Measurements from ENCODE around the gene NHLRC4.
A peak's percentile ranks its signal among the peaks of the same experiment; 100 is the strongest.

DNA sequence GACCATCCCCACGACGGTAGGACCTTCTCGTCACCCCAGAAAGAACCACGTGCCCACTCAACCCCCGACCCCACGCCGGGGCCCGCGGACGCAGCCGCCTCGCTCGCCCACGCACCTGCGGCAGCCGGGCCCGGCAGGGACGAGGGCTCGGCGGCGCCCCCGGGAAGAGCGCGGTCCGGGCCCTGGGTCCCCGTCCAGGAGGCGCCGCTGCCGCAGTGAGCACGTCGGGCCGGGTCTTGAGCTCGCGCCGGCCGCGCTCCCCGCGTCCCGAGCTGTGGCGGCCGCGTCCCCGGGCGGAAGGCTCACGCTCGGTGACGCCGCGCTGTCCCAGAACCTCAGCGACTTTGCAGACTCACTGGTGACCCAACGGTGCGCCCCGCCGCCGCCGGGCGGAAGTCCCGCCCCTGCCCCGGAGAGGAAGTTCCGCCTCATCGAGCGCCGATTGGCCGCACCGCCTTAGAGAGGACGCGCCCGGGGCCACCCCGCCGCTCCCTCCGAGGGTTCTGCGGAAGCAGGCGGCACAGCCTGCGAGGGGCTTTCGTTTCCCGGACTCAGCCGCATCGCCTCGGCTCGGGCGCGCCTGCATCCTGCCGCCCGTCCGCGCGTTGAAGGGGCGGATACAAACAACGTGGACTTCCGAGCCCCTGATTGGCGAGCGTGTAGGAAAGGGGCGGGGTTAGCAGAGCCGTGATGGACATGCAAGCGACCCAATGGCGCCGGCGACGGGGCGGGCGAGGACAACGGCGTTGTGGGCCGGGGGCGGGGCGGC lies 22.3 kb downstream of the NHLRC4 start:
- TF ChIP-seq TAF15 (IDR thresholded peaks at IDR 0.05; ENCODE audit: low read depth, low read length) (no peak), ZNF398 (CRISPR knock-in tag; IDR thresholded peaks at IDR 0.05) (no peak), POLR2A (conservative IDR thresholded peaks at IDR 0.05) (peak; percentile 82)
